GM23338 (cell line): ENCODE measurements around the gene FCSK.

Source experiments
- CREB1 ChIP-seq: fragments of 250-450 bp; sonication (Bioruptor Pico); IDR thresholded peaks from 2 replicates; pipeline ENCODE4 v1.5.0; 2020; ENCODE audit warnings: low read depth, mild to moderate bottlenecking, moderate library complexity
- EZH2 ChIP-seq: fragments of 200-600 bp; sonication (generic); IDR thresholded peaks from one replicate; pipeline ENCODE4 v1.8.0; 2017; ENCODE audit warnings: antibody characterized with exemption, mild to moderate bottlenecking, low read depth; ENCODE audit not compliant: unreplicated experiment
- EZH2phosphoT487 ChIP-seq: fragments of 200-600 bp; sonication (generic); IDR thresholded peaks from one replicate; pipeline ENCODE4 v1.8.1; 2018; ENCODE audit warnings: antibody characterized with exemption; ENCODE audit not compliant: unreplicated experiment
- JUNB ChIP-seq: IDR thresholded peaks from one replicate; pipeline ENCODE4 v1.6.1; 2016; ENCODE audit warnings: antibody characterized with exemption; ENCODE audit not compliant: unreplicated experiment
- NANOG ChIP-seq: IDR thresholded peaks from 2 replicates; pipeline ENCODE4 v1.6.1; 2016; ENCODE audit warnings: antibody characterized with exemption, borderline replicate concordance
- POLR2AphosphoS5 ChIP-seq: IDR thresholded peaks from 2 replicates; pipeline ENCODE4 v1.6.1; 2016; ENCODE audit warnings: antibody characterized with exemption, low read depth
- STAT1 ChIP-seq: IDR thresholded peaks from one replicate; pipeline ENCODE4 v1.6.1; 2016; ENCODE audit warnings: antibody characterized with exemption; ENCODE audit not compliant: unreplicated experiment
- TF ChIP-seq, protein P1 (sequence below), 2 experiments: fragments of 200-600 bp in 1 of 2; sonication (generic) in 1 of 2; conservative IDR thresholded peaks; 2 replicates each; pipeline versions ENCODE4 v1.5.1 to v1.6.1; 2016 to 2017; ENCODE audit warnings: antibody characterized with exemption in 2 of 2, low read depth in 2 of 2, mild to moderate bottlenecking in 2 of 2, moderate library complexity in 1 of 2
- TF ChIP-seq, protein P2 (sequence below): IDR thresholded peaks from 2 replicates; pipeline ENCODE4 v1.6.1; 2016; ENCODE audit warnings: antibody characterized with exemption
- TF ChIP-seq, protein P3 (sequence below): IDR thresholded peaks from one replicate; pipeline ENCODE4 v1.6.1; 2018; ENCODE audit warnings: antibody characterized with exemption; ENCODE audit not compliant: unreplicated experiment

DNA sequence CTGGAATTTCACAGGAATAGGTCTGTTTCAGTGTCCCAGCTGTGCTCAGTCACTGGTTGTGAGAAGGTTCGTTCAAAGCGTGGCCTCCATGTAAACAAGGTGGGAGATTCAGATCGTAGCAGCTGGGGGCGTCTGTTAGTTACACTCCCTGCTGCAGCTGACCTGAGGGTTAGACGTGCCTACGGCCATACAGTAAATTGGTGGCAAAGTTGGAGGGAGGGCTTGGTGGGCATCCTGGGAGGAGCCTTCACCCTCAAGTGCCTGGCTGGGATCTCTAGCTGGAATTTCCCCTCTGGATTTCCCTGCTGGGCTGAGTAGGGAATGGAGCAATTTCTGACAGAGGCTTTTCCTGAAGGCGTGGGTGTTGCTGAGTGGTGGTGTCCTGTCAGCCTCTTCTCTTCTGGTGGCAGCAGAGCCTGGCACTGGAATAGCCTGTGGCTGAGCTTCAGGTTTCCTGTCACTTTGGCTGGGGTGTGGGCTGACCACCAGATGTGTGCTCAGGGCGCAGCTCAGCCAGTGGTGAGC lies 6.4 kb downstream of the FCSK start:
- TF ChIP-seq, protein P1, sequence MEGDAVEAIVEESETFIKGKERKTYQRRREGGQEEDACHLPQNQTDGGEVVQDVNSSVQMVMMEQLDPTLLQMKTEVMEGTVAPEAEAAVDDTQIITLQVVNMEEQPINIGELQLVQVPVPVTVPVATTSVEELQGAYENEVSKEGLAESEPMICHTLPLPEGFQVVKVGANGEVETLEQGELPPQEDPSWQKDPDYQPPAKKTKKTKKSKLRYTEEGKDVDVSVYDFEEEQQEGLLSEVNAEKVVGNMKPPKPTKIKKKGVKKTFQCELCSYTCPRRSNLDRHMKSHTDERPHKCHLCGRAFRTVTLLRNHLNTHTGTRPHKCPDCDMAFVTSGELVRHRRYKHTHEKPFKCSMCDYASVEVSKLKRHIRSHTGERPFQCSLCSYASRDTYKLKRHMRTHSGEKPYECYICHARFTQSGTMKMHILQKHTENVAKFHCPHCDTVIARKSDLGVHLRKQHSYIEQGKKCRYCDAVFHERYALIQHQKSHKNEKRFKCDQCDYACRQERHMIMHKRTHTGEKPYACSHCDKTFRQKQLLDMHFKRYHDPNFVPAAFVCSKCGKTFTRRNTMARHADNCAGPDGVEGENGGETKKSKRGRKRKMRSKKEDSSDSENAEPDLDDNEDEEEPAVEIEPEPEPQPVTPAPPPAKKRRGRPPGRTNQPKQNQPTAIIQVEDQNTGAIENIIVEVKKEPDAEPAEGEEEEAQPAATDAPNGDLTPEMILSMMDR (conservative IDR thresholded peaks at IDR 0.05; ENCODE audit: low read depth in 2 of 2) = no peak
- TF ChIP-seq POLR2AphosphoS5 (no peak), STAT1 (no peak), EZH2phosphoT487 (no peak), EZH2 (no peak), NANOG (no peak), CREB1 (CRISPR knock-in tag) (no peak), JUNB (no peak)
- TF ChIP-seq, protein P2, sequence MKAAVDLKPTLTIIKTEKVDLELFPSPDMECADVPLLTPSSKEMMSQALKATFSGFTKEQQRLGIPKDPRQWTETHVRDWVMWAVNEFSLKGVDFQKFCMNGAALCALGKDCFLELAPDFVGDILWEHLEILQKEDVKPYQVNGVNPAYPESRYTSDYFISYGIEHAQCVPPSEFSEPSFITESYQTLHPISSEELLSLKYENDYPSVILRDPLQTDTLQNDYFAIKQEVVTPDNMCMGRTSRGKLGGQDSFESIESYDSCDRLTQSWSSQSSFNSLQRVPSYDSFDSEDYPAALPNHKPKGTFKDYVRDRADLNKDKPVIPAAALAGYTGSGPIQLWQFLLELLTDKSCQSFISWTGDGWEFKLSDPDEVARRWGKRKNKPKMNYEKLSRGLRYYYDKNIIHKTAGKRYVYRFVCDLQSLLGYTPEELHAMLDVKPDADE = no peak
- TF ChIP-seq, protein P3, sequence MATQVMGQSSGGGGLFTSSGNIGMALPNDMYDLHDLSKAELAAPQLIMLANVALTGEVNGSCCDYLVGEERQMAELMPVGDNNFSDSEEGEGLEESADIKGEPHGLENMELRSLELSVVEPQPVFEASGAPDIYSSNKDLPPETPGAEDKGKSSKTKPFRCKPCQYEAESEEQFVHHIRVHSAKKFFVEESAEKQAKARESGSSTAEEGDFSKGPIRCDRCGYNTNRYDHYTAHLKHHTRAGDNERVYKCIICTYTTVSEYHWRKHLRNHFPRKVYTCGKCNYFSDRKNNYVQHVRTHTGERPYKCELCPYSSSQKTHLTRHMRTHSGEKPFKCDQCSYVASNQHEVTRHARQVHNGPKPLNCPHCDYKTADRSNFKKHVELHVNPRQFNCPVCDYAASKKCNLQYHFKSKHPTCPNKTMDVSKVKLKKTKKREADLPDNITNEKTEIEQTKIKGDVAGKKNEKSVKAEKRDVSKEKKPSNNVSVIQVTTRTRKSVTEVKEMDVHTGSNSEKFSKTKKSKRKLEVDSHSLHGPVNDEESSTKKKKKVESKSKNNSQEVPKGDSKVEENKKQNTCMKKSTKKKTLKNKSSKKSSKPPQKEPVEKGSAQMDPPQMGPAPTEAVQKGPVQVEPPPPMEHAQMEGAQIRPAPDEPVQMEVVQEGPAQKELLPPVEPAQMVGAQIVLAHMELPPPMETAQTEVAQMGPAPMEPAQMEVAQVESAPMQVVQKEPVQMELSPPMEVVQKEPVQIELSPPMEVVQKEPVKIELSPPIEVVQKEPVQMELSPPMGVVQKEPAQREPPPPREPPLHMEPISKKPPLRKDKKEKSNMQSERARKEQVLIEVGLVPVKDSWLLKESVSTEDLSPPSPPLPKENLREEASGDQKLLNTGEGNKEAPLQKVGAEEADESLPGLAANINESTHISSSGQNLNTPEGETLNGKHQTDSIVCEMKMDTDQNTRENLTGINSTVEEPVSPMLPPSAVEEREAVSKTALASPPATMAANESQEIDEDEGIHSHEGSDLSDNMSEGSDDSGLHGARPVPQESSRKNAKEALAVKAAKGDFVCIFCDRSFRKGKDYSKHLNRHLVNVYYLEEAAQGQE = no peak
